ENCODE results near the gene SLC25A24. TPM values are rescaled to one million over a fixed set of nuclear protein-coding genes. Genes with fewer than 3 reads are reported as not detected.

Gene SLC25A24
- total RNA-seq, 6 experiments from 2014 or later = 1.1 to 3.9 (median 2.5) TPM

DNA sequence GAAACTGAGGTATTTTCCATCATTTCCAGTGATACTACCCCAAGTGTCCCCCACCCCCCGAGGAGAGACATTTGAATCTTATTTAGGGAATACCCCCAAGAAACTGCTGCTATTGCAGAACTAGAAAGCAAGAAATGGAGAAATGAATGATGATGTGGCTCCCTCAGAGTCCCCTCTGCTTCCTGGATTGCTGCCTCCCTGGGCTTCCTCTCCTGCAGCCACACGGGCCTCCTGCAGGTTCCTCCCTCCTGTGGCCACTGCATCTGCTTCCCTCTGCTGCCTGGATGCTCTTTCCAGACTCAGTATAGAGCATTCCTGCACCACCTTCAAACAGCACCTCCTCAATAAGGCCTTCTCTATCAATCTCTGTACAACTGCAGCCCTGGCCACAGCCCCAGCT is 69.3 kb downstream of the SLC25A24 start:
- WGBS (ENCODE audit: insufficient coverage, low coverage, low lambda C conversion rate, missing lambda C conversion rate) = 0% methylated on average over 1 of the region's 2 CpGs
- ATAC-seq (no peak), DNase-seq (no peak)
- Histone ChIP-seq H3K4me3 (no peak overlapping the region), H3K27ac (no peak overlapping the region), H3K36me3 (no peaks in the 10 kb centered on the region), H3K9me3 (no peaks in the 10 kb centered on the region), H3K27me3 (no peaks in the 10 kb centered on the region), H3K4me1 (no peaks in the 10 kb centered on the region)
- no peak for TF ChIP-seq POLR2A (IDR thresholded peaks at IDR 0.05)
- TF ChIP-seq, protein P1, sequence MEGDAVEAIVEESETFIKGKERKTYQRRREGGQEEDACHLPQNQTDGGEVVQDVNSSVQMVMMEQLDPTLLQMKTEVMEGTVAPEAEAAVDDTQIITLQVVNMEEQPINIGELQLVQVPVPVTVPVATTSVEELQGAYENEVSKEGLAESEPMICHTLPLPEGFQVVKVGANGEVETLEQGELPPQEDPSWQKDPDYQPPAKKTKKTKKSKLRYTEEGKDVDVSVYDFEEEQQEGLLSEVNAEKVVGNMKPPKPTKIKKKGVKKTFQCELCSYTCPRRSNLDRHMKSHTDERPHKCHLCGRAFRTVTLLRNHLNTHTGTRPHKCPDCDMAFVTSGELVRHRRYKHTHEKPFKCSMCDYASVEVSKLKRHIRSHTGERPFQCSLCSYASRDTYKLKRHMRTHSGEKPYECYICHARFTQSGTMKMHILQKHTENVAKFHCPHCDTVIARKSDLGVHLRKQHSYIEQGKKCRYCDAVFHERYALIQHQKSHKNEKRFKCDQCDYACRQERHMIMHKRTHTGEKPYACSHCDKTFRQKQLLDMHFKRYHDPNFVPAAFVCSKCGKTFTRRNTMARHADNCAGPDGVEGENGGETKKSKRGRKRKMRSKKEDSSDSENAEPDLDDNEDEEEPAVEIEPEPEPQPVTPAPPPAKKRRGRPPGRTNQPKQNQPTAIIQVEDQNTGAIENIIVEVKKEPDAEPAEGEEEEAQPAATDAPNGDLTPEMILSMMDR (IDR thresholded peaks at IDR 0.05) = no peak
- intact Hi-C loops (cut with DNase I) = no loop called here

DNA sequence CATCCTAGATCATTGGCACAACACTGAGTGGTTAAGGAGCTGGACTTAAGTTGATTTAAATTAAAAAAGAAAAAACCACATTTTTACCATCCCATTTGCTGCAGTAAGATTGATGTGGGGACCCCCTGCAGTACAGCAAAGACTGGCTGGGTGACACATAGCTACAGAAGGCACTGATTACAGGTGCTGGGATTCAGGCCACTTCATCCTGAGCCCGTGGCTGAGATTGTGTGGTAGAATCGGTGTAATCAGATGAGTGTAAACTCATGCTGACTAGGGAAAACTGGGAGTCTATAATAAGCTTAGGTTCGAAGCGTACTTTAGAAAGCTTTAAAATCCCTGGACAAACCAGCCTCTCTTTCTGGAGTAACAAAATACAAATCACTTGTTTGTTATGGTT is 70.1 kb downstream of the SLC25A24 start:
- H3K9me3 ChIP-seq = no peaks in the 10 kb centered on the region
- no peaks in the 10 kb centered on the region for H3K4me1 ChIP-seq
- no peaks in the 10 kb centered on the region for H3K36me3 ChIP-seq
- intact Hi-C loops (cut with DNase I) = no loop called here
- TF ChIP-seq, protein P1 (IDR thresholded peaks at IDR 0.05) = no peak
- TF ChIP-seq POLR2A (IDR thresholded peaks at IDR 0.05) = no peak
- no peak for DNase-seq
- H3K27ac ChIP-seq = no peak overlapping the region
- no peak overlapping the region for H3K4me3 ChIP-seq
- ATAC-seq = no peak
- WGBS (ENCODE audit: insufficient coverage, low coverage, low lambda C conversion rate, missing lambda C conversion rate) = 57% methylated on average over 4 of the region's 4 CpGs
- no peaks in the 10 kb centered on the region for H3K27me3 ChIP-seq

DNA sequence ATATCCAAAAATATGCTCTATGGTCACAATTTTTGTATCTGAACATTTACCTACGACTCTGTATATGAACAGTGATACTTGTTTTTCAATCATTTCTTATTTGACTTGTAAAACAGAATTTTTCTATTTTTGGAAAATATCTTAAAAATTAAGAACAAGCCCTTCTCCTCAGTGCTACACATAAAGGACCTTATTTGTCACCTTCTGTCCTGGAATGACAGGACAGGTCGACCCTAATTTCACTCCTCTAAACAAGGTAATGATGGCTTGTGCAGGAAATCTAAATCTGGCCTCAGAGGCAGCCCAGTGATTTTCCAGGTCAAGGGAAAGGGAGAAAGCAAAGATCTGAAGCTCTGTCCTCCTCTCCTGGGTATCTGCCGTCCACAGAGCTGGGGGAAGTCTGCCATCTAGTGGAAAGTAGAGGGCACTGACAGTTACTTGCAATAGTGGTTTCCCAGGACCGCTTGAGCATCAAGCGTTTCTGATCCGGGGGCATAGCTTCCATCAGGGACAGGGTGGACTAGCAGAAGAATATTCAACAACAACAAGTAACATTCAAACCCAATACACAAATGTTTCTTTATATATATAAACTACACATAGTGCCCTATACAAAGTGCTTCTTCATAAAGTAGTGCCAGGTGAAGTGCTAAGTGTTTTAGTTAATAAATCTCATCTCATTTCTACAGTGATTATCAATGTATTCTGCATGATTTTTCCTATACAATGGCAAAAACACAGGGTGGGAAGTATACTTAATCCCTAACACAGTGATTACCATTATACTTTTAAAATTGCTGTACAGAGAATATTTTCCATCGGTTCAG is 74.6 kb downstream of the SLC25A24 start:
- Histone ChIP-seq H3K36me3 (no peaks in the 10 kb centered on the region), H3K9me3 (no peaks in the 10 kb centered on the region), H3K27me3 (no peaks in the 10 kb centered on the region), H3K27ac (no peak overlapping the region), H3K4me1 (no peaks in the 10 kb centered on the region), H3K4me3 (no peak overlapping the region)
- ATAC-seq (peak; percentile 98 to 100 (median 100)), DNase-seq (peak; percentile 36 to 70 (median 62))
- WGBS (ENCODE audit: insufficient coverage, low coverage, low lambda C conversion rate, missing lambda C conversion rate) = 1% methylated on average over 7 of the region's 7 CpGs
- intact Hi-C loops (cut with DNase I) = no loop called here
- TF ChIP-seq, protein P1 (IDR thresholded peaks at IDR 0.05) = peak; percentile 86 to 94 (median 92)
- no peak for TF ChIP-seq POLR2A (IDR thresholded peaks at IDR 0.05)

DNA sequence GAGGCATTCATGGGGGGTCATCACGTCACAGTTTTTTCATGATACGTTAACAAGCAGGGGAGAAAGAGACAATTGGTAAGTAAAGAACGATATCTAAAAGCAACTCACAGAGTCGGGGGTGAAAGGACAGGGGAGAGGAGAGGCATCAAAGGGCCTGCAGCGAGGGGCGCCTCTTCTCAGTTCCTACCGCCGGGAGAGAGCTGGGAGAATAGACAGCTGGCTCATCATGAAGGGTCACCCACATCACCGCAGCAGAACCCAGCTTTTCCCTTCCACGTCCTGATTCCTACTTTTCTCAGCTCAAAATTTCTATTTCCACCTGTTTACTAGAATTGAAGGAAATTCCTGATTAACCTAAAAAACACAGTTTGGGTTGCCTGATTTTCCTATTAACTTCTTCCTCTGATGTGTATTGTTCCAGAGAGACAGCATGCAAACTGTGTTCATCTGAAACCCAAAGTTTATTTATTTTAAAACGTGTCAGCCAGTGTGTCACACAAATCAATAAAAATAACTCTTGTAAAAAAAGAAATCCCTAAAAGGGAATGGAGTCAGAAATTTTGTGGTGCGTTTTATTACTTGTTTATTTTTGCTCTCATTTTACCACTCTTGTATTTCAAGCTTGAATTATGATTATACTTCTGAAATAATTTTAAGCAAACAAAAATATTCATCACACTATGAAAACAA is 75.4 kb downstream of the SLC25A24 start:
- TF ChIP-seq, protein P1 (IDR thresholded peaks at IDR 0.05) = no peak
- TF ChIP-seq POLR2A (IDR thresholded peaks at IDR 0.05) = no peak
- no peaks in the 10 kb centered on the region for H3K9me3 ChIP-seq
- H3K4me1 ChIP-seq = no peaks in the 10 kb centered on the region
- ATAC-seq (no peak), DNase-seq (no peak)
- no peaks in the 10 kb centered on the region for H3K27me3 ChIP-seq
- no peaks in the 10 kb centered on the region for H3K36me3 ChIP-seq
- WGBS (ENCODE audit: insufficient coverage, low coverage, low lambda C conversion rate, missing lambda C conversion rate) = 50% methylated on average over 12 of the region's 12 CpGs
- intact Hi-C loops (cut with DNase I) = loop anchor here (5.0 kb wide), 2 partner anchors 342 to 347 kb away; no protein-coding TSS in a partner anchor
- H3K27ac ChIP-seq = no peak overlapping the region
- no peak overlapping the region for H3K4me3 ChIP-seq

All from right lobe of liver (tissue), 6 donors.